GM18907 (cell line): ENCODE data around the gene YES1.
A peak's percentile ranks its signal among the peaks of the same experiment; 100 is the strongest.
"Not testable (repeated sequence)": the region's sequence is repeated elsewhere in the genome, so short reads cannot be mapped to it uniquely, and the experiment has no call there.

Experiments used
- ATAC-seq: cut with Tn5 transposase; IDR thresholded peaks from one replicate; pipeline ENCODE4 v1.9.1; 2021; ENCODE audit warnings: mild to moderate bottlenecking, moderate library complexity; ENCODE audit not compliant: unreplicated experiment

The YES1 gene

GRCh38 chr18:686339-687111 lies 125.5 kb downstream of the YES1 start:
- ATAC-seq = no peak

- ATAC-seq = no peak
Observed at GRCh38 chr18:685438-685837, 126.6 kb downstream of the YES1 start.

GRCh38 chr18:683531-683930 lies 128.5 kb downstream of the YES1 start:
- ATAC-seq = no peak

- ATAC-seq = no peak
Observed at GRCh38 chr18:682833-683232, 129.2 kb downstream of the YES1 start.

- ATAC-seq = not testable (repeated sequence)
Observed at GRCh38 chr18:682416-682815, 129.6 kb downstream of the YES1 start.

- ATAC-seq = no peak
Observed at GRCh38 chr18:681985-682384, 130.1 kb downstream of the YES1 start.

GRCh38 chr18:680392-680791 lies 131.7 kb downstream of the YES1 start:
- no peak for ATAC-seq

- ATAC-seq = no peak
Observed at GRCh38 chr18:679516-679915, 132.5 kb downstream of the YES1 start.

- no peak for ATAC-seq
Observed at GRCh38 chr18:678482-679182, 133.4 kb downstream of the YES1 start.

GRCh38 chr18:677951-678381 lies 134.1 kb downstream of the YES1 start:
- no peak for ATAC-seq

- peak; percentile 56 for ATAC-seq
Observed at GRCh38 chr18:677145-677544, 134.9 kb downstream of the YES1 start.

- ATAC-seq = no peak
Observed at GRCh38 chr18:676736-677135, 135.3 kb downstream of the YES1 start.

GRCh38 chr18:676069-676468 lies 136.0 kb downstream of the YES1 start:
- ATAC-seq = no peak

GRCh38 chr18:675307-675706 lies 136.7 kb downstream of the YES1 start:
- no peak for ATAC-seq

GRCh38 chr18:673769-674168 lies 138.3 kb downstream of the YES1 start:
- ATAC-seq = no peak

- ATAC-seq = no peak
Observed at GRCh38 chr18:673317-673716, 138.7 kb downstream of the YES1 start.
